Measurements from ENCODE around the gene POU3F2. TPM values are rescaled to one million over a fixed set of nuclear protein-coding genes. Genes with fewer than 3 reads are reported as not detected.

POU3F2 gene
- total RNA-seq, 1 donor, result under 0.01 TPM

GRCh38 chr6:98836962-98837944 is 2.9 kb downstream of the POU3F2 start:
- peaks cover 90% of the 10 kb centered on the region for H3K27me3 ChIP-seq (ENCODE audit: insufficient read depth, low read length)
- H3K4me1 ChIP-seq (ENCODE audit: insufficient read depth, low read length), result peaks cover 30% of the 10 kb centered on the region
- no peak overlapping the region for H3K4me3 ChIP-seq (ENCODE audit: low read length)
- H3K9me3 ChIP-seq (ENCODE audit: low read depth, low read length), result no peaks in the 10 kb centered on the region

- Histone ChIP-seq H3K9me3 (ENCODE audit: low read depth, low read length) (no peaks in the 10 kb centered on the region), H3K4me3 (ENCODE audit: low read length) (no peak overlapping the region), H3K4me1 (ENCODE audit: insufficient read depth, low read length) (peaks cover 22% of the 10 kb centered on the region), H3K27me3 (ENCODE audit: insufficient read depth, low read length) (peaks cover 90% of the 10 kb centered on the region)
Observed at GRCh38 chr6:98838032-98838431, 3.7 kb downstream of the POU3F2 start.

- peaks cover 16% of the 10 kb centered on the region for H3K4me1 ChIP-seq (ENCODE audit: insufficient read depth, low read length)
- peaks cover 90% of the 10 kb centered on the region for H3K27me3 ChIP-seq (ENCODE audit: insufficient read depth, low read length)
- no peak overlapping the region for H3K4me3 ChIP-seq (ENCODE audit: low read length)
- H3K9me3 ChIP-seq (ENCODE audit: low read depth, low read length), result no peaks in the 10 kb centered on the region
Observed at GRCh38 chr6:98838975-98839374, 4.6 kb downstream of the POU3F2 start.

GRCh38 chr6:98839781-98840361 is 5.5 kb downstream of the POU3F2 start:
- no peak overlapping the region for H3K4me3 ChIP-seq (ENCODE audit: low read length)
- peaks cover 98% of the 10 kb centered on the region for H3K27me3 ChIP-seq (ENCODE audit: insufficient read depth, low read length)

GRCh38 chr6:98840385-98840784 is 6.0 kb downstream of the POU3F2 start:
- Histone ChIP-seq H3K4me1 (ENCODE audit: insufficient read depth, low read length) (peaks cover 20% of the 10 kb centered on the region), H3K4me3 (ENCODE audit: low read length) (no peak overlapping the region), H3K9me3 (ENCODE audit: low read depth, low read length) (no peaks in the 10 kb centered on the region), H3K27me3 (ENCODE audit: insufficient read depth, low read length) (peaks cover 99% of the 10 kb centered on the region)

More at GRCh38 chr6:98839781-98840361, 5.5 kb downstream of the POU3F2 start:
- Histone ChIP-seq H3K4me1 (ENCODE audit: insufficient read depth, low read length) (peaks cover 19% of the 10 kb centered on the region), H3K9me3 (ENCODE audit: low read depth, low read length) (no peaks in the 10 kb centered on the region)

GRCh38 chr6:98840996-98841513 is 6.7 kb downstream of the POU3F2 start:
- Histone ChIP-seq H3K4me3 (ENCODE audit: low read length) (no peak overlapping the region), H3K27me3 (ENCODE audit: insufficient read depth, low read length) (peaks cover 99% of the 10 kb centered on the region), H3K4me1 (ENCODE audit: insufficient read depth, low read length) (peaks cover 17% of the 10 kb centered on the region), H3K9me3 (ENCODE audit: low read depth, low read length) (no peaks in the 10 kb centered on the region)

GRCh38 chr6:98841621-98842341 is 7.4 kb downstream of the POU3F2 start:
- Histone ChIP-seq H3K4me1 (ENCODE audit: insufficient read depth, low read length) (peaks cover 15% of the 10 kb centered on the region), H3K4me3 (ENCODE audit: low read length) (no peak overlapping the region)

GRCh38 chr6:98842342-98843180 is 8.2 kb downstream of the POU3F2 start:
- peaks cover 99% of the 10 kb centered on the region for H3K27me3 ChIP-seq (ENCODE audit: insufficient read depth, low read length)
- no peak overlapping the region for H3K4me3 ChIP-seq (ENCODE audit: low read length)

More at GRCh38 chr6:98841621-98842341, 7.4 kb downstream of the POU3F2 start:
- Histone ChIP-seq H3K9me3 (ENCODE audit: low read depth, low read length) (no peaks in the 10 kb centered on the region), H3K27me3 (ENCODE audit: insufficient read depth, low read length) (peaks cover 99% of the 10 kb centered on the region)

GRCh38 chr6:98843271-98844243 is 9.2 kb downstream of the POU3F2 start:
- H3K4me1 ChIP-seq (ENCODE audit: insufficient read depth, low read length), result peaks cover 28% of the 10 kb centered on the region
- no peaks in the 10 kb centered on the region for H3K9me3 ChIP-seq (ENCODE audit: low read depth, low read length)
- no peak overlapping the region for H3K4me3 ChIP-seq (ENCODE audit: low read length)
- peaks cover 99% of the 10 kb centered on the region for H3K27me3 ChIP-seq (ENCODE audit: insufficient read depth, low read length)

More at GRCh38 chr6:98842342-98843180, 8.2 kb downstream of the POU3F2 start:
- peaks cover 18% of the 10 kb centered on the region for H3K4me1 ChIP-seq (ENCODE audit: insufficient read depth, low read length)
- H3K9me3 ChIP-seq (ENCODE audit: low read depth, low read length), result no peaks in the 10 kb centered on the region

- Histone ChIP-seq H3K4me1 (ENCODE audit: insufficient read depth, low read length) (peaks cover 30% of the 10 kb centered on the region), H3K27me3 (ENCODE audit: insufficient read depth, low read length) (peaks cover 99% of the 10 kb centered on the region), H3K4me3 (ENCODE audit: low read length) (no peak overlapping the region), H3K9me3 (ENCODE audit: low read depth, low read length) (no peaks in the 10 kb centered on the region)
Observed at GRCh38 chr6:98844244-98845210, 10.2 kb downstream of the POU3F2 start.

- H3K9me3 ChIP-seq (ENCODE audit: low read depth, low read length), result no peaks in the 10 kb centered on the region
- H3K4me1 ChIP-seq (ENCODE audit: insufficient read depth, low read length), result peaks cover 30% of the 10 kb centered on the region
- H3K27me3 ChIP-seq (ENCODE audit: insufficient read depth, low read length), result peaks cover 97% of the 10 kb centered on the region
- H3K4me3 ChIP-seq (ENCODE audit: low read length), result no peak overlapping the region
Observed at GRCh38 chr6:98845211-98846020, 11.0 kb downstream of the POU3F2 start.

GRCh38 chr6:98846021-98846380 is 11.6 kb downstream of the POU3F2 start:
- Histone ChIP-seq H3K9me3 (ENCODE audit: low read depth, low read length) (no peaks in the 10 kb centered on the region), H3K27me3 (ENCODE audit: insufficient read depth, low read length) (peaks cover 97% of the 10 kb centered on the region), H3K4me3 (ENCODE audit: low read length) (no peak overlapping the region), H3K4me1 (ENCODE audit: insufficient read depth, low read length) (peaks cover 30% of the 10 kb centered on the region)

Measured in mononuclear cell (primary cell).